GM12878 (cell line): ENCODE results near the gene EYS. TPM values are rescaled to one million over a fixed set of nuclear protein-coding genes. Genes with fewer than 3 reads are reported as not detected.
A peak's percentile ranks its signal among the peaks of the same experiment; 100 is the strongest.

Experiments
- ATAC-seq: fragments of 200-7000 bp; cut with Tn5 transposase; 3 replicates; pipeline ENCODE4 v1.9.1; 2020; ENCODE audit warnings: mild to moderate bottlenecking, moderate library complexity
- BruUV-seq: library from RNA; stranded (reverse); fragments of 400-500 nt; replicated peaks from 2 replicates; lab custom pipeline; 2021; lab: Mats Ljungman, UMichigan
- CTCF ChIA-PET: fragments of 300-600 bp; sonication (Branson Sonifier 250); formaldehyde crosslinking; extraction: SDS; loops from one replicate; lab custom pipeline; 2021; ENCODE audit warnings: inconsistent platforms; lab: Yijun Ruan, JAX
- POLR2A ChIA-PET: fragments of 350-600 bp; formaldehyde crosslinking; extraction: SDS; loops from one replicate; lab custom pipeline; 2021; ENCODE audit warnings: inconsistent platforms; lab: Charles Lee
- RAD21 ChIA-PET: fragments of 300-600 bp; sonication (Branson Sonifier 250); formaldehyde crosslinking; loops from one replicate; lab custom pipeline; 2023; ENCODE audit warnings: antibody characterized with exemption; ENCODE audit not compliant: unreplicated experiment; lab: Charles Lee
- SMC1A ChIA-PET: fragments of 300-600 bp; sonication (Branson Sonifier 250); formaldehyde crosslinking; loops from one replicate; lab custom pipeline; 2023; ENCODE audit not compliant: unreplicated experiment, uncharacterized antibody; lab: Charles Lee
- DNase-seq: peaks from one replicate; pipeline ENCODE4 v3.0.0-alpha.2; 2011; ENCODE audit warnings: low read depth, low spot score
- FAIRE-seq: peaks from 3 replicates; lab custom pipeline; 2011; peaks lifted over from hg19 to GRCh38; lab: Jason Lieb, UNC
- H2AFZ ChIP-seq: 2 replicates; pipeline ENCODE4 v1.6.0; 2011; ENCODE audit warnings: low read depth, low read length, control low read depth; ENCODE audit not compliant: control insufficient read depth
- H3K27ac ChIP-seq: 2 replicates; pipeline ENCODE4 v1.5.1; 2011; ENCODE audit warnings: control low read depth; ENCODE audit not compliant: control insufficient read depth, insufficient read depth
- H3K27me3 ChIP-seq, 2 experiments: replicated peaks in 1 of 2; 2 replicates each; pipeline versions ENCODE4 v1.6.0 to v1.6.1; 2011; ENCODE audit warnings: low read length in 1 of 2; ENCODE audit not compliant: control insufficient read depth in 2 of 2, insufficient read depth in 2 of 2
- H3K36me3 ChIP-seq, 2 experiments: 2 replicates each; pipeline ENCODE4 v1.5.1; 2011; ENCODE audit warnings: low read length in 1 of 2; ENCODE audit not compliant: control insufficient read depth in 2 of 2, insufficient read depth in 2 of 2
- H3K4me1 ChIP-seq: 2 replicates; pipeline ENCODE4 v1.6.1; 2011; ENCODE audit warnings: mild to moderate bottlenecking, low read length, moderate library complexity, mixed read lengths; ENCODE audit not compliant: control insufficient read depth, insufficient read depth
- H3K4me2 ChIP-seq: 2 replicates; pipeline ENCODE4 v1.6.0; 2011; ENCODE audit warnings: control low read depth; ENCODE audit not compliant: control insufficient read depth, insufficient read depth
- H3K4me3 ChIP-seq: fragments of 200-600 bp; sonication (generic); 2 replicates; pipeline ENCODE4 v1.5.1; 2016
- H3K79me2 ChIP-seq: 2 replicates; pipeline ENCODE4 v1.6.0; 2011; ENCODE audit warnings: low read length; ENCODE audit not compliant: control insufficient read depth, insufficient read depth
- H3K9ac ChIP-seq: 2 replicates; pipeline ENCODE4 v1.8.0; 2011; ENCODE audit warnings: low read length, control low read depth, mixed read lengths; ENCODE audit not compliant: control insufficient read depth, insufficient read depth
- H3K9me3 ChIP-seq: replicated peaks from 3 replicates; pipeline ENCODE4 v1.5.1; 2011; ENCODE audit warnings: mild to moderate bottlenecking, low read length; ENCODE audit not compliant: control insufficient read depth, insufficient read depth
- H4K20me1 ChIP-seq: 2 replicates; pipeline ENCODE4 v1.6.0; 2011; ENCODE audit not compliant: control insufficient read depth, insufficient read depth
- ESRRA ChIP-seq: IDR thresholded peaks from 2 replicates; pipeline ENCODE4 v1.6.1; 2012; ENCODE audit warnings: mild to moderate bottlenecking, low read length, improper control_type of control experiment
- NFIC ChIP-seq: IDR thresholded peaks from 2 replicates; pipeline ENCODE4 v1.6.1; 2012; ENCODE audit warnings: low read depth, mild to moderate bottlenecking, inconsistent platforms, low read length, moderate library complexity
- NFXL1 ChIP-seq: fragments of 450-650 bp; IDR thresholded peaks from 2 replicates; pipeline ENCODE4 v1.6.1; 2017; ENCODE audit warnings: antibody characterized with exemption, mild to moderate bottlenecking, borderline replicate concordance
- PAX8 ChIP-seq: fragments of 450-650 bp; IDR thresholded peaks from 2 replicates; pipeline ENCODE4 v1.6.1; 2017; ENCODE audit warnings: mild to moderate bottlenecking, moderate library complexity
- POLR2AphosphoS2 ChIP-seq: IDR thresholded peaks from 2 replicates; pipeline ENCODE4 v1.6.1; 2011; ENCODE audit warnings: low read depth, mild to moderate bottlenecking, low read length, improper control_type of control experiment, moderate library complexity
- RUNX3 ChIP-seq: IDR thresholded peaks from 2 replicates; pipeline ENCODE4 v1.6.1; 2012; ENCODE audit warnings: low read length, inconsistent platforms
- ZNF217 ChIP-seq: fragments of 450-650 bp; IDR thresholded peaks from 2 replicates; pipeline ENCODE4 v1.6.1; 2017; ENCODE audit warnings: antibody characterized with exemption, mild to moderate bottlenecking
- ZNF24 ChIP-seq: fragments of 450-650 bp; IDR thresholded peaks from 2 replicates; pipeline ENCODE4 v1.6.1; 2017; ENCODE audit warnings: antibody characterized with exemption, mild to moderate bottlenecking
- ZZZ3 ChIP-seq: IDR thresholded peaks from 2 replicates; pipeline ENCODE4 v1.6.1; 2011; ENCODE audit warnings: low read depth; ENCODE audit not compliant: control insufficient read depth, insufficient read length
- WGBS: methylation state at CpG from one replicate; pipeline ENCODE4 v1.1.6; 2016; ENCODE audit warnings: low lambda C conversion rate; ENCODE audit not compliant: insufficient replicate concordance, insufficient coverage; ENCODE audit errors: missing lambda C conversion rate; 5-methylcytosine and 5-hydroxymethylcytosine counted together
- in situ Hi-C: fragments of 300-500 bp; cut with MboI; formaldehyde crosslinking; loops from 9 replicates; pipeline ENCODE4 v1.14.3; 2018; ENCODE audit warnings: mixed read lengths
- intact Hi-C: fragments of 100-400 bp; cut with micrococcal nuclease; formaldehyde crosslinking; loops from one replicate; pipeline ENCODE4 v1.14.2; 2022; ENCODE audit not compliant: unreplicated experiment
- polyA plus RNA-seq, 11 experiments: library from polyadenylated mRNA; depleted of rRNA in 4 of 11; unstranded in 6 of 11; stranded (reverse) in 5 of 11; fragments of >200 nt; fragmentation: Nextera tagmentation in 4 of 11; fragmentation: Illumina TruSeq in 1 of 11; extraction: Ambion mirVana in 4 of 11; extraction: Trizol in 1 of 11; gene quantifications; 1 replicate in 1 of 11; 2 replicates in 10 of 11; pipeline versions ENCODE4 v1.2.1 to v1.2.3, GENCODE V29; 2011 to 2016; ENCODE audit warnings: inconsistent platforms in 2 of 11, missing spikeins in 2 of 11, low read depth in 1 of 11
- total RNA-seq, 4 experiments: library from RNA; depleted of rRNA in 3 of 4; stranded (reverse); fragments of >200 nt in 3 of 4; fragmentation: Illumina TruSeq in 1 of 4; extraction: Trizol in 1 of 4; gene quantifications; 2 replicates each; pipeline versions ENCODE4 v1.2.1 to v1.2.3, GENCODE V29; 2013 to 2021
- TF ChIP-seq, protein P1 (sequence below): fragments of 450-650 bp; IDR thresholded peaks from 2 replicates; pipeline ENCODE4 v1.6.1; 2016; ENCODE audit warnings: mild to moderate bottlenecking

EYS gene
- total and polyA plus RNA-seq, 10 of the 15 experiments (the other 5 are each of a cell fraction or from before 2014, with no cell fraction given): under 0.01 to 0.14 (median 0.02) TPM; not detected in 1

DNA sequence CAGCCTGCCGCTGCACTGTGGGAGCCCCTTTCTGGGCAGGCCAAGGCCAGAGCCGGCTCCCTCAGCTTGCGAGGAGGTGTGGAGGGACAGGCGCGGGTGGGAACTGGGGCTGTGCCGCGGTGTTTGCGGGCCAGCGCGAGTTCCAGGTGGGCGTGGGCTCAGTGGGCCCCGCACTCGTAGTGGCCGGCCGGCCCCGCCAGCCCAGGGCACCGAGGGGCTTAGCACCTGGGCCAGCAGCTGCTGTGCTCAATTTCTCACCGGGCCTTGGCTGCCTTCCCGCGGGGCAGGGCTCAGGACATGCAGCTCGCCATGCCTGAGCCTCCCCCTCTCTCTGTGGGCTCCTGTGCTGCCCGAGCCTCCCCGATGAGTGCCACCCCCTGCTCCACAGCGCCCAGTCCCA is 1683.3 kb downstream of the EYS start:
- no peak for DNase-seq
- no peaks in the 10 kb centered on the region for H3K4me1 ChIP-seq
- no peak overlapping the region for H3K4me2 ChIP-seq
- TF ChIP-seq NFXL1: no peak
- no peak for TF ChIP-seq ZNF24
- no peak for TF ChIP-seq POLR2AphosphoS2
- TF ChIP-seq NFIC: no peak
- TF ChIP-seq PAX8: no peak
- TF ChIP-seq ZZZ3: no peak
- TF ChIP-seq ESRRA: no peak
- TF ChIP-seq ZNF217: no peak
- TF ChIP-seq, all 136 proteins: peak for 0
- in situ Hi-C loops (no loop called here), intact Hi-C loops (no loop called here)
- CTCF ChIA-PET: interaction anchor here (1.6 to 1.8 kb wide), 2 partner anchors 12 to 307 kb away, joined by 5 read pairs; no protein-coding TSS in a partner anchor
- SMC1A ChIA-PET: interaction anchor here (0.6 to 1.2 kb wide), 3 partner anchors 11 to 51 kb away, joined by 3 read pairs; no protein-coding TSS in a partner anchor
- WGBS: 61% methylated on average over 6 of the region's 24 CpGs
- RAD21 ChIA-PET: no interaction called here
- H3K9ac ChIP-seq: no peak overlapping the region
- no peak overlapping the region for H3K27ac ChIP-seq
- no TSS peak for BruUV-seq
- H2AFZ ChIP-seq: no peak overlapping the region
- no peaks in the 10 kb centered on the region for H4K20me1 ChIP-seq
- no peaks in the 10 kb centered on the region for H3K79me2 ChIP-seq
- ATAC-seq (no peak), FAIRE-seq (no peak)
- no peaks in the 10 kb centered on the region for H3K9me3 ChIP-seq
- POLR2A ChIA-PET: no interaction called here
- no peaks in the 10 kb centered on the region for H3K27me3 ChIP-seq
- no peaks in the 10 kb centered on the region for H3K36me3 ChIP-seq
- H3K4me3 ChIP-seq: no peak overlapping the region

DNA sequence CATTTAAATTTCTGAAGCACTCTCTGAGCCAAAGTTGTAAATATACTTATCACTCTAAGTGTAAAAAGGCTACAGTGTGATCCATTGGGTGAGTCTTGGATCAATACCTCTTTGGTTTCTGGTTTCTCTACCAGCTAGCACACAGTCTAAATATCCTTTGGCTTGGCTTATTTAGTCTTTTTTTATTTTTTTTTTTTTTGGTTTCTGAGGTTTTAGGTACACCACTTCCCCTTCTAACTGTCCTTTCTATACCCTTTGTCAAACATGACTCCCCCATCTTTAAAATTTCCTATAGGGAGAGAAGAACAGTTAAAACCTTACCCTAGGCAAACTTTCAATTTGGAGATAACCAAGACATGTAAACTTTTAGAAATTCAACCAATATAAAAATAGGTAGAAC is 1692.4 kb downstream of the EYS start:
- ChIA-PET CTCF (interaction anchor here (3.4 kb wide), 1 partner anchor 316 kb away, joined by 17 read pairs; no protein-coding TSS in a partner anchor), SMC1A (interaction anchor here (4.1 kb wide), 1 partner anchor 316 kb away, joined by 67 read pairs; no protein-coding TSS in a partner anchor)

More for the DNA sequence above, 1692.4 kb downstream of the EYS start:
- Histone ChIP-seq H3K4me1 (no peaks in the 10 kb centered on the region), H2AFZ (no peak overlapping the region), H3K9ac (no peak overlapping the region), H3K79me2 (no peaks in the 10 kb centered on the region), H3K36me3 (no peaks in the 10 kb centered on the region), H3K4me2 (no peak overlapping the region), H3K9me3 (no peaks in the 10 kb centered on the region), H3K27ac (no peak overlapping the region), H3K4me3 (no peak overlapping the region), H3K27me3 (no peaks in the 10 kb centered on the region), H4K20me1 (no peaks in the 10 kb centered on the region)
- BruUV-seq: no TSS peak
- in situ Hi-C loops: loop anchor here (5.0 kb wide), 1 partner anchor 318 kb away; no protein-coding TSS in a partner anchor
- TF ChIP-seq, protein P1, sequence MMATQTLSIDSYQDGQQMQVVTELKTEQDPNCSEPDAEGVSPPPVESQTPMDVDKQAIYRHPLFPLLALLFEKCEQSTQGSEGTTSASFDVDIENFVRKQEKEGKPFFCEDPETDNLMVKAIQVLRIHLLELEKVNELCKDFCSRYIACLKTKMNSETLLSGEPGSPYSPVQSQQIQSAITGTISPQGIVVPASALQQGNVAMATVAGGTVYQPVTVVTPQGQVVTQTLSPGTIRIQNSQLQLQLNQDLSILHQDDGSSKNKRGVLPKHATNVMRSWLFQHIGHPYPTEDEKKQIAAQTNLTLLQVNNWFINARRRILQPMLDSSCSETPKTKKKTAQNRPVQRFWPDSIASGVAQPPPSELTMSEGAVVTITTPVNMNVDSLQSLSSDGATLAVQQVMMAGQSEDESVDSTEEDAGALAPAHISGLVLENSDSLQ: no peak
- TF ChIP-seq RUNX3: peak; percentile 30; the same call in 1 of the 2 replicates
- ATAC-seq (peak; percentile 53), FAIRE-seq (no peak), DNase-seq (no peak)
- RAD21 ChIA-PET: interaction anchor here (1.4 kb wide), 1 partner anchor 316 kb away, joined by 7 read pairs; no protein-coding TSS in a partner anchor
- POLR2A ChIA-PET: no interaction called here
- intact Hi-C loops: loop anchor here (5.0 kb wide), 1 partner anchor 493 kb away; no protein-coding TSS in a partner anchor
